HepG2 (cell line): ENCODE results near the gene AMN. TPM values are rescaled to one million over a fixed set of nuclear protein-coding genes. Genes with fewer than 3 reads are reported as not detected.
A peak's percentile ranks its signal among the peaks of the same experiment; 100 is the strongest.

ENCODE experiments used
- CENPX ChIP-seq: sonication (generic); formaldehyde crosslinking; IDR thresholded peaks from 2 replicates; pipeline ENCODE4 v1.9.0; 2021; ENCODE audit warnings: mild to moderate bottlenecking, missing genetic modification reagents, moderate library complexity
- FIP1L1 ChIP-seq: fragments of 200-400 bp; formaldehyde crosslinking; IDR thresholded peaks from 2 replicates; pipeline ENCODE4 v1.6.1; 2018; ENCODE audit warnings: low read depth, mild to moderate bottlenecking, low read length, moderate library complexity, borderline replicate concordance; ENCODE audit not compliant: insufficient read depth
- FLYWCH1 ChIP-seq: sonication (generic); formaldehyde crosslinking; IDR thresholded peaks from 2 replicates; pipeline ENCODE4 v1.8.1; 2023; ENCODE audit warnings: mild to moderate bottlenecking, missing genetic modification reagents
- GPBP1L1 ChIP-seq: sonication (generic); formaldehyde crosslinking; IDR thresholded peaks from 2 replicates; pipeline ENCODE4 v1.5.0; 2020; ENCODE audit warnings: mild to moderate bottlenecking, missing genetic modification reagents
- GTF2F1 ChIP-seq: fragments of 150-350 bp; IDR thresholded peaks from 2 replicates; pipeline ENCODE4 v1.6.1; 2014; ENCODE audit warnings: low read length
- KLF6 ChIP-seq: IDR thresholded peaks from 2 replicates; pipeline ENCODE4 v1.8.0; 2016; ENCODE audit warnings: missing biosample characterization, missing genetic modification reagents
- MEIS2 ChIP-seq: sonication (generic); formaldehyde crosslinking; IDR thresholded peaks from 2 replicates; pipeline ENCODE4 v1.9.0; 2021; ENCODE audit warnings: mild to moderate bottlenecking, missing genetic modification reagents
- MLLT10 ChIP-seq: sonication (generic); formaldehyde crosslinking; IDR thresholded peaks from 2 replicates; pipeline ENCODE4 v1.4.0; 2020; ENCODE audit warnings: missing genetic modification reagents
- NFIC ChIP-seq: IDR thresholded peaks from 2 replicates; pipeline ENCODE4 v1.6.1; 2012; ENCODE audit warnings: mild to moderate bottlenecking, low read length, inconsistent platforms
- PHF21A ChIP-seq: sonication (generic); formaldehyde crosslinking; IDR thresholded peaks from 2 replicates; pipeline ENCODE4 v1.5.0; 2020; ENCODE audit warnings: mild to moderate bottlenecking, missing genetic modification reagents
- RAD51 ChIP-seq: fragments of 450-650 bp; IDR thresholded peaks from 2 replicates; pipeline ENCODE4 v1.6.1; 2016; ENCODE audit warnings: borderline replicate concordance
- RARG ChIP-seq: sonication (generic); formaldehyde crosslinking; IDR thresholded peaks from 2 replicates; pipeline ENCODE4 v1.4.0; 2020; ENCODE audit warnings: low read depth, mild to moderate bottlenecking, missing genetic modification reagents
- SMAD1 ChIP-seq: sonication (generic); formaldehyde crosslinking; IDR thresholded peaks from 2 replicates; pipeline ENCODE4 v1.4.0; 2020; ENCODE audit warnings: missing genetic modification reagents, low read depth, mild to moderate bottlenecking, borderline replicate concordance
- SP140L ChIP-seq: sonication (generic); formaldehyde crosslinking; IDR thresholded peaks from 2 replicates; pipeline ENCODE4 v1.4.0; 2020; ENCODE audit warnings: missing genetic modification reagents, borderline replicate concordance
- SP2 ChIP-seq: sonication (generic); formaldehyde crosslinking; IDR thresholded peaks from 2 replicates; pipeline ENCODE4 v1.5.1; 2020; ENCODE audit warnings: mild to moderate bottlenecking, missing genetic modification reagents
- SRSF4 ChIP-seq: fragments of 200-400 bp; formaldehyde crosslinking; IDR thresholded peaks from one replicate; pipeline ENCODE4 v1.6.1; 2018; ENCODE audit warnings: mild to moderate bottlenecking, low read depth, low read length, moderate library complexity; ENCODE audit not compliant: poor library complexity, severe bottlenecking
- SRSF9 ChIP-seq: fragments of 200-400 bp; formaldehyde crosslinking; IDR thresholded peaks from 2 replicates; pipeline ENCODE4 v1.6.1; 2018; ENCODE audit warnings: borderline replicate concordance, mild to moderate bottlenecking, low read depth, low read length; ENCODE audit not compliant: insufficient read depth, poor library complexity, severe bottlenecking
- ZNF138 ChIP-seq: sonication (generic); formaldehyde crosslinking; IDR thresholded peaks from 2 replicates; pipeline ENCODE4 v1.5.0; 2020; ENCODE audit warnings: mild to moderate bottlenecking, low read depth, missing genetic modification reagents
- ZNF331 ChIP-seq: sonication (generic); formaldehyde crosslinking; IDR thresholded peaks from 2 replicates; pipeline ENCODE4 v1.4.0; 2020; ENCODE audit warnings: missing genetic modification reagents
- ZNF343 ChIP-seq: sonication (generic); formaldehyde crosslinking; IDR thresholded peaks from 2 replicates; pipeline ENCODE4 v1.4.0; 2020; ENCODE audit warnings: mild to moderate bottlenecking, missing genetic modification reagents
- ZNF747 ChIP-seq: sonication (generic); formaldehyde crosslinking; IDR thresholded peaks from 2 replicates; pipeline ENCODE4 v1.8.1; 2023; ENCODE audit warnings: missing genetic modification reagents, mild to moderate bottlenecking, borderline replicate concordance
- ZSCAN21 ChIP-seq: sonication (generic); formaldehyde crosslinking; IDR thresholded peaks from 2 replicates; pipeline ENCODE4 v1.8.0; 2022; ENCODE audit warnings: mild to moderate bottlenecking, missing genetic modification reagents, moderate library complexity, borderline replicate concordance
- polyA plus RNA-seq, 8 experiments: library from polyadenylated mRNA; depleted of rRNA in 3 of 8; stranded (reverse) in 7 of 8; unstranded in 1 of 8; fragments of >200 nt; fragmentation: Illumina TruSeq in 4 of 8; extraction: Trizol in 4 of 8; gene quantifications; 2 replicates each; pipeline versions ENCODE4 v1.2.1 to v1.2.3, GENCODE V29; 2011 to 2016; ENCODE audit warnings: low read depth in 4 of 8, missing spikeins in 1 of 8, mixed read lengths in 1 of 8; ENCODE audit not compliant: insufficient read depth in 1 of 8
- total RNA-seq, 5 experiments: library from RNA; depleted of rRNA; stranded (reverse); fragments of >200 nt; fragmentation: Illumina TruSeq; extraction: Trizol; gene quantifications; 2 replicates each; pipeline ENCODE4 v1.2.3, GENCODE V29; 2016; ENCODE audit warnings: low read depth in 1 of 5
- TF ChIP-seq, protein P1 (sequence below): sonication (generic); formaldehyde crosslinking; IDR thresholded peaks from 2 replicates; pipeline ENCODE4 v1.5.0; 2020; ENCODE audit warnings: missing genetic modification reagents, mild to moderate bottlenecking, borderline replicate concordance
- TF ChIP-seq, protein P2 (sequence below): sonication (generic); formaldehyde crosslinking; IDR thresholded peaks from 2 replicates; pipeline ENCODE4 v1.4.0; 2020; ENCODE audit warnings: missing genetic modification reagents
- TF ChIP-seq, protein P3 (sequence below): sonication (generic); formaldehyde crosslinking; IDR thresholded peaks from 2 replicates; pipeline ENCODE4 v1.4.0; 2020; ENCODE audit warnings: missing genetic modification reagents

The AMN gene
- total and polyA plus RNA-seq, 2 of the 13 experiments (the other 11 are each of a cell fraction or from before 2014, with no cell fraction given) = 9.8 to 33.1 TPM

DNA sequence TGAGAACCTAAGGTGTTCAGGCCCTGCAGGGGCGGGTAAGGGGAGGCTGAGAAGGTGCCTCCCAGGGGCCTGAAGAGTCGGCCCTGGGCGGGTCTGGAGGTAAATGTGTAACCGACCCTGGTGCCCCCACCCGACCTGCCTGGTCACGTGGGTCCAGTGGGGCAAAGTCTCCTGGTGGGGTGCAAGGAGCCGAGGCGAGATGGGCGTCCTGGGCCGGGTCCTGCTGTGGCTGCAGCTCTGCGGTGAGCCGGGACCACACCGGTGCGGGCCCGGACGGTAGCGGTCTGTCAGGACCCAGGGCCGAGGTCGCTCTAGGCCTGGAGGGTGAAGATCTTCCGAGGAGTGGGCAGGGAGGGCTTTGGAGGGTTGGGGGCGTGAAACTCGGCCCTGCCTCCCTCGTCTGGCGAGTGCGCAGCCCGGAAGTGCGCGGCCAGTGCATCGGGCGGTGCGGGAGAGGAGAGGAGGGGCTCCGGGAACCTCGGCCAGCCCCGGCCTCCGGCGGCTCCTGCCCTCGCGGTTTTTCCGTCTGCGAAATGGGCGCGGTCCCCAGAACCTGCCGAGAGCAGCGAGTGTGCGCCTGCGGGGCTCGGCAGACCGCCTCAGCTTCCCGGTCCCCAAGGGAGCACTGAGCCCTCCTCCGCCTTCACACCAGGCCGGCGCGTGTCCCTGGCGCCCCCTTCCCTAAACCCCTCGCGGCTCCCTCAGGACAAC lies at the start of gene AMN (continued):
- TF ChIP-seq, protein P1, sequence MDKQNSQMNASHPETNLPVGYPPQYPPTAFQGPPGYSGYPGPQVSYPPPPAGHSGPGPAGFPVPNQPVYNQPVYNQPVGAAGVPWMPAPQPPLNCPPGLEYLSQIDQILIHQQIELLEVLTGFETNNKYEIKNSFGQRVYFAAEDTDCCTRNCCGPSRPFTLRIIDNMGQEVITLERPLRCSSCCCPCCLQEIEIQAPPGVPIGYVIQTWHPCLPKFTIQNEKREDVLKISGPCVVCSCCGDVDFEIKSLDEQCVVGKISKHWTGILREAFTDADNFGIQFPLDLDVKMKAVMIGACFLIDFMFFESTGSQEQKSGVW = no peak
- peak; percentile 72; the same call in 1 of the 2 replicates for TF ChIP-seq SMAD1 (CRISPR knock-in tag)
- no peak for TF ChIP-seq MLLT10 (CRISPR knock-in tag)
- no peak; the same call in 1 of the 2 replicates for TF ChIP-seq ZNF138
- no peak for TF ChIP-seq FLYWCH1 (CRISPR knock-in tag)
- TF ChIP-seq SP2 = no peak; the same call in 1 of the 2 replicates
- no peak for TF ChIP-seq SRSF9
- no peak for TF ChIP-seq FIP1L1
- peak; percentile 84 for TF ChIP-seq RAD51
- TF ChIP-seq MEIS2 (CRISPR knock-in tag) = peak; percentile 65; the same call in 1 of the 2 replicates
- TF ChIP-seq ZSCAN21 = 0 out of 2 replicates have a peak, but pooled peaks have one; percentile 57
- TF ChIP-seq KLF6 (CRISPR knock-in tag) = no peak
- TF ChIP-seq RARG = no peak
- TF ChIP-seq GTF2F1 = no peak
- TF ChIP-seq ZNF331 = peak; percentile 52; the same call in 1 of the 2 replicates
- TF ChIP-seq, protein P2, sequence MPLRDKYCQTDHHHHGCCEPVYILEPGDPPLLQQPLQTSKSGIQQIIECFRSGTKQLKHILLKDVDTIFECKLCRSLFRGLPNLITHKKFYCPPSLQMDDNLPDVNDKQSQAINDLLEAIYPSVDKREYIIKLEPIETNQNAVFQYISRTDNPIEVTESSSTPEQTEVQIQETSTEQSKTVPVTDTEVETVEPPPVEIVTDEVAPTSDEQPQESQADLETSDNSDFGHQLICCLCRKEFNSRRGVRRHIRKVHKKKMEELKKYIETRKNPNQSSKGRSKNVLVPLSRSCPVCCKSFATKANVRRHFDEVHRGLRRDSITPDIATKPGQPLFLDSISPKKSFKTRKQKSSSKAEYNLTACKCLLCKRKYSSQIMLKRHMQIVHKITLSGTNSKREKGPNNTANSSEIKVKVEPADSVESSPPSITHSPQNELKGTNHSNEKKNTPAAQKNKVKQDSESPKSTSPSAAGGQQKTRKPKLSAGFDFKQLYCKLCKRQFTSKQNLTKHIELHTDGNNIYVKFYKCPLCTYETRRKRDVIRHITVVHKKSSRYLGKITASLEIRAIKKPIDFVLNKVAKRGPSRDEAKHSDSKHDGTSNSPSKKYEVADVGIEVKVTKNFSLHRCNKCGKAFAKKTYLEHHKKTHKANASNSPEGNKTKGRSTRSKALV = no peak; the same call in 1 of the 2 replicates
- no peak for TF ChIP-seq SRSF4
- TF ChIP-seq PHF21A (CRISPR knock-in tag) = peak; percentile 75; the same call in 1 of the 2 replicates
- TF ChIP-seq NFIC = no peak
- peak; percentile 86; the same call in 1 of the 2 replicates for TF ChIP-seq ZNF747
- no peak for TF ChIP-seq GPBP1L1 (CRISPR knock-in tag)
- TF ChIP-seq, protein P3, sequence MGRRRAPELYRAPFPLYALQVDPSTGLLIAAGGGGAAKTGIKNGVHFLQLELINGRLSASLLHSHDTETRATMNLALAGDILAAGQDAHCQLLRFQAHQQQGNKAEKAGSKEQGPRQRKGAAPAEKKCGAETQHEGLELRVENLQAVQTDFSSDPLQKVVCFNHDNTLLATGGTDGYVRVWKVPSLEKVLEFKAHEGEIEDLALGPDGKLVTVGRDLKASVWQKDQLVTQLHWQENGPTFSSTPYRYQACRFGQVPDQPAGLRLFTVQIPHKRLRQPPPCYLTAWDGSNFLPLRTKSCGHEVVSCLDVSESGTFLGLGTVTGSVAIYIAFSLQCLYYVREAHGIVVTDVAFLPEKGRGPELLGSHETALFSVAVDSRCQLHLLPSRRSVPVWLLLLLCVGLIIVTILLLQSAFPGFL (CRISPR knock-in tag) = no peak
- TF ChIP-seq ZNF343 (CRISPR knock-in tag) = no peak
- TF ChIP-seq CENPX (CRISPR knock-in tag) = no peak
- no peak for TF ChIP-seq SP140L
